Erythroblast (primary cell): ENCODE measurements around the gene IFITM5.
A peak's percentile ranks its signal among the peaks of the same experiment; 100 is the strongest.
"Not testable (repeated sequence)": the region's sequence is repeated elsewhere in the genome, so short reads cannot be mapped to it uniquely, and the experiment has no call there.

Experiments
- DNase-seq, 2 experiments: peaks; one replicate each; lab custom pipeline; 2025; lab: John Stamatoyannopoulos, UW
- GATA1 ChIP-seq: IDR thresholded peaks from 2 replicates; pipeline ENCODE4 v1.6.1; 2011; ENCODE audit warnings: low read depth, mild to moderate bottlenecking, control low read depth, low read length, moderate library complexity
- POLR2A ChIP-seq: IDR thresholded peaks from 2 replicates; pipeline ENCODE4 v1.6.1; 2011; ENCODE audit warnings: mild to moderate bottlenecking, low read length

The IFITM5 gene

DNA sequence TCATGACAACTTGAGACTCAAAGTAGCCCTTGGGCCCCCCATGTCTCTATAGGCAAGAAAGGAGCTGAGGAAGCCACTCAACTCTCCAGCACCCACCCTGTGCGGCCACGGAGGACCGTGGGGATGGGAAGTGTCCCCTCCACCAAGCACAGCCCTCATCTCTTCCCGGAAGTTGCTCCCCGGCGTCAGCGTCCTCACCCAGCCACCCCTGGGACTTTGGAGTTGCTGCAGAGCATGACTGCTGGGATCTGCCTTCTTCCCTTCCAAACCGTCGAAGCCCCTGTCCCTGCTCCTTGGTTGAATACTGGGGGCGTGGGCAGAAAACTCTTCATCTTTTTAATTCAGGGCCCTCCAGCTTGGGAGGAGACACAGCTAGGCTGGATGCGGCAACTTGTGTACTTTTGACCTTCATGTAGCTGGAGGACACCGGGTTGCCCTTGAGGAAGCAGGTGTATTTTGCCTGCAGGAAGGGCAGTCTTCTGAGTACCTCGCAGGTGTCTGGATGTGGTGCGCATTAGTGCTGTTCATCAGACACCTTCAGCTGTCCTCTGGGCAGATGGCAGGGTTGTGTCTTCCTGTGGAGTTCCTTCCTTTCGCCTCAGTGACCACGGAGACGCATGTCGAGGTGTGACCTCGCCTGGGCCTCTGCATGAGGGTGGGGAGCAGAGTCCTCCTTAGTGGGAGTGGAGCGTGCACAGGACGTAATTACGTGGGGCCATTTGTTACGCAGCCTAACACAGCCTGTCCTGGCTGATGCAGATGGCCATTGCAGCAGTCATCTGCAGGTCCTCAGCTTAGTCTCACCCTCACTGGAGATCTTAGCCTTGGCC, 33.5 kb upstream of the IFITM5 start:
- no peak for TF ChIP-seq POLR2A
- TF ChIP-seq GATA1 = no peak
- no peak for DNase-seq

DNA sequence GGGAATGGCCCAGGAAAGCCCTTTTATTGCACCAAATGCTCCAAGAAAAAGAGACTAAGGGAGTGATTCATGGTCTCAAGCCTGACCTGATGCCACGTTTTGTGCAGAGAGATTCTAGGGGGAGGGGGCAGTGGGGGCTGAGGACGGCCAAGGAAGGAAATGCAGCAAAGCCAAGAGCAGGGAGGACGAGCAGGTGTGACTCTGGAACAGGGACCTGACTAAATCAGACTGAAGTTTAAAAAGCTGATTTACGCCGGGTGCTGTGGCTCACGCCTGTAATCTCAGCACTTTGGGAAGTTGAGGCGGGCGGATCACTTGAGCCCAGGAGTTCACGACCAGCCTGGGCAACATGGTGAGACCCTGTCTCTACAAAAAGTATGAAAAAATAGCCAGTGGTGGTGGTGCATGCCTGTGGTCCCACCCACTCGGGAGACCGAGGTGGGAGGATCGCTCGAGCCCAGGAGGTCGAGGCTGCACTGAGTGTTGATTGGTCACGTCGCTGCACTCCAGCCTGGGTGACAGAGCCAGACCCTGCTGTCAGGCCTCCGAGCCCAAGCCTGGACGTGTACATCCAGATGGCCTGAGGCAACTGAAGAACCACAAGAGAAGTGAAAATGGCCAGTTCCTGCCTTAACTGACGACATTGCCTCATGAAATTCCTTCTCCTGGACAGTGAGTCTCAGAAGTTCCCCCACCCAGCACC, 32.2 kb upstream of the IFITM5 start:
- no peak for TF ChIP-seq GATA1
- TF ChIP-seq POLR2A = no peak
- DNase-seq = no peak

DNA sequence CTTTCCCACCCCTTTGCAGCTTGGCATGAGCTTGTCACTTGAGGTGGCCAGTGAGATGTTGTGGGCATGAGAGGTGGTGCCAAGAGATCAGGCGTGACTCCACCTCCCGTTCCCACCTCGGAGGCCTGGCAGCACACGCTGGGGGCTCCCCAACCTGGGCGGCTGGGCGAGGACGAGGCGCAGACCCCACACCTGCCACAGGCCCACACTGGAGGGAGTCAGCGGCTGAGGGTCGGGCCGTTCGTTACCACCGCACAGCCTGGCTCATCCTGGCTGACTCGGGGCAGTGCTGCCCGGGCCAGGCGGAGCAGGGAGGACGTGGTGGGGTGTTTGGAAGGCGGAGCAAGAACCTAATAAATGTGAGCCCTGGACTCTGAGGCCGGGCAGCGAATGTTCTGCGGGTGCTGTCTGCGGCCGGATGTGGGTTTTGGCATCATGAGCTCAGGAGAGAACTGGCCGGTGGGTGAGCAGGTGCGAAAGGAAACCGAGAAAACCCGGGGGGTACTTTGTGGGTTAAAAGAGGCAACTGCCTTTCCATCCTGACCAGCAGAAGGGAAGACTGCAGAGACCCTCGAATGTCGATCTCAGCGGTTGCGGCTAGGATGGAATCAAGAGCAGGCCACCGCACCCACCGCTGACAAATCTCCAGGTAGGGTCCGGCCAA, 31.5 kb upstream of the IFITM5 start:
- DNase-seq = no peak

DNA sequence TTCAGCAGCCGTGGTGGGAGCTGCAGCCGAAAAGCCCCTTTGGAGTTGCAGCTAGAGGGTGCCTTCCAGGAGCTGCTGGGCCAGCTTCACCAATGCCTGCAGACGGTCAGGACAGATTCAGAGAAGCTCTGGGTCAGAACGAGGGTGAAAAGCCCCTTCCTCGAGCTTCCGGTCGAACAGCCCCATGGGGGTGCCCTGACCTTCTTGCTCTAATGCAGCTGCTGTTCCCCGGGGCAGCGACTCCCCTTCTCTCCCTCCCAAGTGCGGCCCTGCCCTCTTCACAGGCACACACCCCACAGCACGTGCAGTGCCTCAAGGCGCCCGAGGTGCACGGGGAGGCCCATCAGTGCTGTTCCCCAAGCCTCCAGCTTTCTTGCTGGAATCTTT, 31.0 kb upstream of the IFITM5 start:
- TF ChIP-seq GATA1 (no peak), POLR2A (no peak)
- no peak for DNase-seq

More for the DNA sequence above, 31.5 kb upstream of the IFITM5 start:
- TF ChIP-seq GATA1 (no peak), POLR2A (no peak)

DNA sequence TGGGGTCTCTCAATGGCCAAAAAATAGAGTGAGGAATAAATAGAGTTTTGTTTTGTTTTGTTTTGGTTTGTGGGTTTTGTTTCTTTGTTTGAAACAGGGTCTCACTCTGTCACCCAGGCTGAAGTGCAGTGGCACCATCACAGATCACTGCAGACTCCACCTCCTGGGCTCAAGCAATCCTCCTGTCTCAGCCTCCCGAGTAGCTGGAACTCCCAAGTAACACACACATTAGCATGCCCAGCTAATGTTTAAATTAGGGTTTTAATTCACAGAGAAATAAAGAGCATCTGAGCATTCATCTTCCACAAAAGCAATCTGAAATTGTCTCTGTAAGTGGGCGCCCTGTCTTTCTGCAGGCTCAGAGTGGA, 30.5 kb upstream of the IFITM5 start:
- TF ChIP-seq GATA1 (no peak), POLR2A (no peak)
- no peak for DNase-seq

DNA sequence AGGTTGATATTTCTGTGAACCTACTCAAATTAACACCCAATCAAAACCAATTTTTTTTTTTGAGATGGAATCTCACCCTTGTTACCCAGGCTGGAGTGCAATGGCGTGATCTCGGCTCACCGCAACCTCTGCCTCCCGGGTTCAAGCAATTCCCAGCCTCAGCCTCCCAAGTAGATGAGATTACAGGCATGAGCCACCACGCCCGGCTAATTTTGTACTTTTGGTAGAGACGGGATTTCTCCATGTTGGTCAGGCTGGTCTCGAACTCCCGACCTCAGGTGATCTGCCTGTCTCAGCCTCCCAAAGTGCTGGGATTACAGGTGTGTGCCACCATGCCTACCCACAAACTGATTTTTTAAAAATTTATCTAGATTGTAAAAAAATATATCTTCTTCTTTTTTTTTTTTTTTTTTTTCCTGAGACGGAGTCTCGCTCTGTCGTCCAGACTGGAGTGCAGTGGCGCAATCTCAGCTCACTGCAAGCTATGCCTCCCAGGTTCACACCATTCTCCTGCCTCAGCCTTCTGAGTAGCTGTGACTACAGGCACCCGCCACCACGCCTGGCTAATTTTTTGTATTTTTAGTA, 29.3 kb upstream of the IFITM5 start:
- DNase-seq = not testable (repeated sequence)

DNA sequence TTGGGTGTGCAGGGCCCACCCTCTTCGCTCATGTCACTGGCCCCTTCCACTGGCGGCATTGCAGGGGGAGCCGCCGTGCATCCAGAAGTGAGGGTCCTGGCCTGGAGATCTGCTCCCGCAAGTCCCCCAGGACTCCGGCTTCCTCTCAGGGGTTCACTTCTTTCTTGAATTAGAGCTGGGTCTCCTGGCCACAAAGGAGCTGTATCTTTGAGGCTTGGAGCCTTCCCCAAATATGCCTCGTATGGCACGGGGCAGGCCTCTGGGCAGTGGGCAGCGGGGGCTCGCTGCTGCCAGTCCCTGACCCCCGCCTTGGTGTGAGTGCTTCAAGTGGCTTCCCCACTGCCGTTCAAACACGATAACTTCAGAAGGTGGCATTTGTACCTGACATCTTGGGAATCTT, 28.7 kb upstream of the IFITM5 start:
- TF ChIP-seq POLR2A (no peak), GATA1 (no peak)

DNA sequence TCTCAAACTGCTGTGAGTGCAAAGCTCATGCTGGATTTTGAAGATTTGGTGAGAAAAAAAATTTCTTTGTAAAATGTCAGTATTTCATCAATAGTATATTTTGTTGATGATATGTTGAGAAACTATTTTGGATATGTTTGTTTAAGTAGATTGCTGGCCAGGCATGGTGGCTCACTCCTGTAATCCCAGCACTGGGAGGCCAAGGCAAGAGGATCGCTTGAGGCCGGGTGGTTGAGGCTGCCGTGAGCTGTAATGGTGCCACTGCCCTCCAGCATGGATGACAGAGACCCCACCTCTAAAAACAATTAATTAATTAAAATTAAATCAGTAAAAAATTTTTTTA, 28.2 kb upstream of the IFITM5 start:
- DNase-seq = no peak
- no peak for TF ChIP-seq GATA1
- TF ChIP-seq POLR2A = no peak

More for the DNA sequence above, 28.7 kb upstream of the IFITM5 start:
- DNase-seq = no peak

DNA sequence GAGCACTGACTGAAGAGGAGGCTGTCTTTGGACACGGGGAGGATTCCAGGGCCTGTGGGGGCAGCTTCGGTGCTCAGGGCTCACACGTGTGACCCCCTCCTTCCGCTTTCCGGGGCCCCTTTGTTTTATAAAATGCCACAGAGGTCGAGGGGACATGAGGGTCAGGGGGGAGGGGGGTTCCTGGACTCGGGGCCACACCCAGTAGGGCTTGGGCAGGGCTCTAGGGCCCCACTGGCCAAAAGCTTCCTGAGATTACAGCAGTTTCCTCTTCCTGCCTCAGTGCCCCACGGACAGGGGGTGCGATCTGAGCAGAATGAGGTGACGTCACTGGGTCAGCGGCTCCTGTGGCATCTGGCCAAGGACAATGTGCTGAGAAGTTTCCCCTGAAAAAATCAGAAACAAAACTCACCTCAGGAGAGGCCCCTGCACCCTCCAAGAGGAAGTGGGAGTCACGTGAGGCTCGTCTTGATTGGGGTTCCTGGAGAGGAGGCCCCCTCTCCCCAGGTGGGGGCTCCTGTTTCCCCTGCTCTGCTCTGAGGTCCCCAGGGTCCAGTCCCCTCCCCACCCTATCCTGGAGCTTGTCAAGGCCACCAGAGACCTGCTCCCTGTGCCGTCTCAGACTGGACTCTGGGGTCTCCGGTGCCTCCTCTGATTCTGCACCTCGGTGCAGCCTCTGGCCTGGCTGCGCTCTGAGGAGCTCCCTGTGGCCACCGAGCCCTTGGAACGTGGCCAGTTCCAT, 27.7 kb upstream of the IFITM5 start:
- DNase-seq = peak; percentile 42 to 50
- TF ChIP-seq POLR2A = no peak
- TF ChIP-seq GATA1 = no peak

DNA sequence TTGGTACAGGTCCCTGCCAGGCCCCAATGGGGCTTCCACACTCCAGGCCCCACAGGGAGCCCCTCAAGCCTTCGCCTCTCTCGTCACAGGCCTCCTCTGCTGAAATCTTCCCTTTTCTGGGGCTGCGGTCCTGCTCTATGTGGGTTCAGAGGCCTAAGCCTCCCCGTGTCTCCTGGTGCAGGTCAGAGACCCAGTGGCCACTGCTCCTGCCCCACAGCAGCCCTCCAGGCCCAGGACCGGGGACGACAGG, 27.2 kb upstream of the IFITM5 start:
- no peak for DNase-seq
- TF ChIP-seq POLR2A = no peak
- no peak for TF ChIP-seq GATA1

DNA sequence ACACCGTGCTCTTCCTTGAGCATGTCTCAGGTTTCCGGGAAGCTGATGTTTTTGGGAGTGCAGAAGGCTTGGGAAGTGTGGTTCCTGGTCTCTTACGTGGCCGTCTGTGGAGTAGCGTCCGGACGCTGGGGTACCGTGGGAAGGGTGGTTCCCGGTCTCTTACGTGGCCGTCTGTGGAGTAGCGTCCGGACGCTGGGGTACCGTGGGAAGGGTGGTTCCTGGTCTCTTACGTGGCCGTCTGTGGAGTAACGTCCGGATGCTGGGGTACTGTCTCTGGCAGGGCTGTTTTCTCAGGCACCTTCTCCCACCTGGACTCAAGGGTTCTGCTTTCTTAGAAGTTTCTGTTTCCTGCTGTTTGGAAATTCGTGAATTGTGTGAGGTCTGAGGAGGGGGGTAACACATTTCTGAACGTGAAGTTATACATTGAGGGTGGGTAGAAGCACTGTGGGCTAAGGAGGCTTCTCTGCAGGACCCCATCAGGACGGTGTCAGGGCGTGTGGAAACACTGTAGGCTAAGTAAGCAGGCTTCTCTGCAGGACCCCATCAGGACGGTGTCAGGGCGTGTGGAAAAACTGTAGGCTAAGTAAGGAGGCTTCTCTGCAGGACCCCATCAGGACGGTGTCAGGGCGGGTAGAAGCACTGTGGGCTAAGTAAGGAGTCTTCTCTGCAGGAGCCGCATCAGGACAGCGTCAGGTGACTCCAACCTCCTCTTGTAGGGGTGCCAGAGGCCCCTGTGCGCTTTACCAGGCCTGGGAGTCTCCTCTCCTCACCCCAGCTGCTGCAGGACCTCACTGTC, 26.7 kb upstream of the IFITM5 start:
- TF ChIP-seq GATA1 = no peak
- DNase-seq = no peak

DNA sequence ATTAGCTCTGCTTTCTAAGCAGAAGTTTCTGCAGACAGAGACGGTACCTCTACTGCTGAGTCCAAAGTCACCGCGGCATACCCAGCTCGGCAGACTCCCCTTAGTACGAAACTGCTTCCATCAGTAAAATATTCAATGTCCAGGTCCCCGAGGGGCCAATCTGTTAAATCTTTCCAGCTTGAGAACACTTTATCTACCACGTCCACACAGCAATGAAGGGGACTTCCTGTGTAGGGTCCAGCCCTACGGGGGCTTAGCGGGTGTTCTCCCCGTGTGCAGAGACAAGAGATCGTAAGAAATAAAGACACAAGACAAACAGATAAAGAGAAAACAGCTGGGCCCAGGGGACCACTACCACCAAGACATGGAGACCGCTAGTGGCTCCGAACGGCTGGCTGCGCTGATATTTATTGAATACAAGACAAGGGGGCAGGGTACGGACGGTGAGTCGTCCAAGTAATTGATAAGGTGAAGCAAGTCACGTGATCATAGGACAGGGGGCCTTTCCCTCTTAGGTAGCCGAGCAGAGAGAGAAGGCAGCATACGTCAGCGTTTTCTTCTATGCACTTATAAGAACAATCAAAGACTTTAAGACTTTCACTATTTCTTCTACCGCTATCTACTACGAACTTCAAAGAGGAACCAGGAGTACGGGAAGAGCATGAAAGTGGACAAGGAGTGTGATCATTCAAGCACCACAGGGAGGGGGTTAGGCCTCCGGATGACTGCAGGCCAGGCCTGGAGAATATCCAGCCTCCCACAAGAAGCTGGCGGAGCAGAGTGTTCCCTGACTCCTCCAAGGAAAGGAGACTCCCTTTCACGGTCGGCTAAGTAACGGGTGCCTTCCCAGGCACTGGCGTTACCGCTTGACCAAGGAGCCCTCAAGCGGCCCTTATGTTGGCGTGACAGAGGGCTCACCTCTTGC, 25.5 kb upstream of the IFITM5 start:
- DNase-seq = not testable (repeated sequence)

DNA sequence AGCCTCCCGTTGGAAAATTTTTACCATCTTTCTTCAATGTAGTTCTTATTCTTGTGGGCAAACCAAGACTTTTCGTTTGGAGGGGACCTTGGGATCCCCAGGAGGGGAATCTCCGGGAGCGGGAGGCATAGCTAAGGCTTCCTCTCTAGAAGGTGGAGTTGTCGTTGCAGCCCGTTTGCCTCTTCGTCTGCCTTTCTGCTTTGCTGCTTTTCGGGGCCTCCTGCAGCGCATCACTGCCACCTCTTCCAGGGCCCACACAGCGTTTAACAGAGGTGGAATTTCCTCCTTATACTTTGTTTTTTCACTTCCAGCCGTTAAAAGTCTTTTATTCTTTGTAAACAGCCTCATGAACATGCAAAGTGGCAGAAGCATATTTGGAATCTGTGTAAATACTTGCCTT, 24.8 kb upstream of the IFITM5 start:
- TF ChIP-seq POLR2A (no peak), GATA1 (no peak)
- DNase-seq = no peak

DNA sequence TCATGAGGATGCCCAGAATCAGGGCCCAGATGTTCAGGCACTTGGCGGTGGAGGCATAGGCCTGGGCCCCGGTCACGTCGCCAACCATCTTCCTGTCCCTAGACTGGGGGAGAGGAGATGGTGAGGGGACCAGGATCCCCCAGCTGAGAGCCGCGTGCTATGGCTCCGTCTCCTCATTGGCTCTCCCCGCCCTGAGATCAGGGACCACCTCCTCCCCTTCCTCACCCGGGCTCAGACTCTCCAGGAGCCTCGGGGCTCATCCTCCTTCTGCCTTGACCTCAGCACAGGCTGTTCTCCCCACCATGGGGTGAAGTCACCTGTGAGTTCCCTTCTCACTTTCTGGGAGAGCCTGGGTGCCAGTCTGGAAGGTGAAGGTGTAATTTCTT, 20.6 kb upstream of the IFITM5 start:
- DNase-seq = not testable (repeated sequence)

DNA sequence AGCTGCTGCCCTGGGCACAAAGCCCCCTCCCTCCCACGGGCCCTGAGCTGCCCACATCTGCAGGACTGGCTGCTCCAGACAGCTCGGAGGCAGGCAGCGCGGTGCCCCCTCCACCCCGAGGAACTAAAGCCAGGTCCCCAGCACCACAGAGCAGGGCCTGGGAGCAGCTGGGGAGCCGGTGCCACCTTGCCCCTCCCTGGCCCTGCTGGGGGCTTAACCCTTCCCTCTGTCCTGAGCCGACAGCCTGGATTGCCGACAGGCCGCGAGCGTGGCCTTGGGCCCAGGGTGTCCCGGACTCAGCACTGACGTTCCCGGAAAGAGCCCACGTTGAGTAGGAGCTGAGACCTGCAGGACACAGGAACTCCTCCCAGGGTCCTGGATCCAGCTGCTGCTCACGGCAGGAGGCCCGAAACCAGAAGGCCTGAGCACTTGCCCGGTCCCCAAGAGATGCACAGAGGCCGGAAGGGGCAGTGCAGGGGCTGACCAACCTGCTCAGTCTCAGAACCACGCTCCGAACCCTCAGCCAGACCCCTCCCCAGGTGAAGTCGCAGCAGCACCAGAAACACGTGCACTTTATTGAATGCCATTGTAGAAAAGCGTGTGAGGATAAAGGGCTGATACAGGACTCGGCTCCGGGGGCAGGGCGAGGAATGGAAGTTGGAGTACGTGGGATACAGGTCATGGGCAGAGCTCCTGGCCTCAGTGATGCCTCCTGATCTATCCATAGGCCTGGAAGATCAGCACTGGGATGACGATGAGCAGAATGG, 20.0 kb upstream of the IFITM5 start:
- DNase-seq = not testable (repeated sequence)

DNA sequence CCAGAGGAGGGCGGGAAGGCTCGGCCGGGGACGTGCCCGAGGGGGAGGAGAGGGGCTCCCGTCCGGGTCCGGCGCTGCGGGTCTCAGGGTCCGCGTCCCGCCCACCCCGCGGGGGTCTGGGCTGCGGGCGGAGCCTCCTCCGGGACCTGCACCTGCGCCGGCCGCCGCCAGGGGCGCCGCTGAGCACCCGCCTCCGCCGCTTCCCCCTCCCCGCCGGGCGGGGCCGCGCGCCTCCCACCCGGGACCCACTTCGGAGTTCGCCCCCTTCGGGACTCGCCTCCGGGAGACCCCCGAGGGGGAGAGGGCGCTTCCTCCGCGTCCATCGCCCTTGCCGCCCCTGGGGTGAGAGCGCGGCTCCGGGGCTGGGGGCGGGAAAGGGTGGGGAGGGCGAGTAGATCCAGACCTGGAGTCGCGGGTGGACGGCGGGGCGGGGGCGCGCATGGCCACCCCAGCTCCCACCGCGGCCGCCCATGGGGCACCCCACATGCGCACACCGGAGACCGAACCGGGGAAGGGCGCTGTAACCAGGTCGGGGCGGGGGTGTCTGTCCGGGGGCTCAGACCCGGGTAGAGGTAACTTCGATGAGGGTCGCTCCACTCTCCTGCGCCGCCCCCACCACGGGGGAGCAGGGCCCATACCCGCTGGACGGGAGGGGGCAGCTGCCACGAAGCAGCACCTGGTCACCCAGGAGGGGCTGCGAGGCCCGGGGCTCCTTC, 19.2 kb upstream of the IFITM5 start:
- DNase-seq = not testable (repeated sequence)
